ENCODE results near the gene HOXD10.

The HOXD10 gene

GRCh38 chr2:176137252-176137580 is 20.6 kb downstream of the HOXD10 start:
- DNase-seq: no peak

GRCh38 chr2:176137906-176138305 is 21.3 kb downstream of the HOXD10 start:
- no peak for DNase-seq

- DNase-seq: no peak
Measured at GRCh38 chr2:176138526-176138922, 21.9 kb downstream of the HOXD10 start.

- peak; percentile 40 for DNase-seq
Measured at GRCh38 chr2:176138923-176139660, 22.5 kb downstream of the HOXD10 start.

- no peak for DNase-seq
Measured at GRCh38 chr2:176139661-176140512, 23.3 kb downstream of the HOXD10 start.

GRCh38 chr2:176140513-176141317 is 24.1 kb downstream of the HOXD10 start:
- DNase-seq: peak; percentile 72

- no peak for DNase-seq
Measured at GRCh38 chr2:176142281-176142680, 25.7 kb downstream of the HOXD10 start.

- no peak for DNase-seq
Measured at GRCh38 chr2:176145085-176145969, 28.7 kb downstream of the HOXD10 start.

GRCh38 chr2:176146101-176146500 is 29.5 kb downstream of the HOXD10 start:
- no peak for DNase-seq

- DNase-seq: no peak
Measured at GRCh38 chr2:176146645-176147044, 30.1 kb downstream of the HOXD10 start.

- no peak for DNase-seq
Measured at GRCh38 chr2:176147210-176147799, 30.7 kb downstream of the HOXD10 start.

- DNase-seq: no peak
Measured at GRCh38 chr2:176147800-176148496, 31.4 kb downstream of the HOXD10 start.

GRCh38 chr2:176148751-176149421 is 32.3 kb downstream of the HOXD10 start:
- no peak for DNase-seq

GRCh38 chr2:176149481-176149938 is 32.9 kb downstream of the HOXD10 start:
- no peak for DNase-seq

- no peak for DNase-seq
Measured at GRCh38 chr2:176149939-176150583, 33.5 kb downstream of the HOXD10 start.

GRCh38 chr2:176150584-176151441 is 34.2 kb downstream of the HOXD10 start:
- DNase-seq: no peak

- DNase-seq: no peak
Measured at GRCh38 chr2:176151442-176152287, 35.1 kb downstream of the HOXD10 start, which contains the start of gene HOXD4. Gene HOXD4, plus strand, starts transcription at chr2:176151550. Its CDS starts 84 bp downstream, at chr2:176151634.
